NK-92 (cell line): ENCODE data around the gene CAPZB.
"Not testable (repeated sequence)": the region's sequence is repeated elsewhere in the genome, so short reads cannot be mapped to it uniquely, and the experiment has no call there.

ENCODE experiments used
- DNase-seq: peaks from one replicate; lab custom pipeline; 2025; ENCODE audit not compliant: unreplicated experiment; lab: John Stamatoyannopoulos, UW

CAPZB gene

GRCh38 chr1:19315378-19316198 lies 169.8 kb downstream of the CAPZB start:
- DNase-seq = no peak

- DNase-seq = no peak
Observed at GRCh38 chr1:19313961-19314882, 171.1 kb downstream of the CAPZB start.

GRCh38 chr1:19313636-19313959 lies 171.7 kb downstream of the CAPZB start:
- no peak for DNase-seq

GRCh38 chr1:19312782-19313635 lies 172.3 kb downstream of the CAPZB start:
- DNase-seq = no peak

- DNase-seq = no peak
Observed at GRCh38 chr1:19311931-19312781, 173.2 kb downstream of the CAPZB start, which contains the start of the genes AKR7A2 and SLC66A1. AKR7A2 (minus strand) TSS chr1:19312144; CDS start chr1:19312124, 20 bp downstream. SLC66A1 (plus strand) TSS chr1:19312326; CDS start chr1:19317678, 5,352 bp downstream.

- no peak for DNase-seq
Observed at GRCh38 chr1:19311503-19311930, 173.8 kb downstream of the CAPZB start.

GRCh38 chr1:19310720-19311502 lies 174.4 kb downstream of the CAPZB start:
- no peak for DNase-seq

GRCh38 chr1:19310061-19310460 lies 175.3 kb downstream of the CAPZB start:
- no peak for DNase-seq

- DNase-seq = no peak
Observed at GRCh38 chr1:19309123-19309813, 176.1 kb downstream of the CAPZB start.

GRCh38 chr1:19308509-19308907 lies 176.8 kb downstream of the CAPZB start:
- DNase-seq = no peak

- no peak for DNase-seq
Observed at GRCh38 chr1:19307794-19308508, 177.4 kb downstream of the CAPZB start.

- no peak for DNase-seq
Observed at GRCh38 chr1:19306941-19307340, 178.4 kb downstream of the CAPZB start.

- DNase-seq = no peak
Observed at GRCh38 chr1:19305880-19306279, 179.5 kb downstream of the CAPZB start.

GRCh38 chr1:19304081-19304480 lies 181.3 kb downstream of the CAPZB start:
- DNase-seq = not testable (repeated sequence)

GRCh38 chr1:19300211-19300610 lies 185.1 kb downstream of the CAPZB start:
- DNase-seq = no peak

GRCh38 chr1:19294638-19295037 lies 190.7 kb downstream of the CAPZB start:
- no peak for DNase-seq

GRCh38 chr1:19289244-19289643 lies 196.1 kb downstream of the CAPZB start:
- DNase-seq = no peak
